Measurements from ENCODE around the gene NUDT8. TPM values are rescaled to one million over a fixed set of nuclear protein-coding genes. Genes with fewer than 3 reads are reported as not detected.
A peak's percentile ranks its signal among the peaks of the same experiment; 100 is the strongest.

Gene NUDT8
- total and polyA plus RNA-seq, 2 of the 8 experiments (the other 6 are each of a cell fraction or from before 2014, with no cell fraction given): 7.2 to 8.3 TPM

DNA sequence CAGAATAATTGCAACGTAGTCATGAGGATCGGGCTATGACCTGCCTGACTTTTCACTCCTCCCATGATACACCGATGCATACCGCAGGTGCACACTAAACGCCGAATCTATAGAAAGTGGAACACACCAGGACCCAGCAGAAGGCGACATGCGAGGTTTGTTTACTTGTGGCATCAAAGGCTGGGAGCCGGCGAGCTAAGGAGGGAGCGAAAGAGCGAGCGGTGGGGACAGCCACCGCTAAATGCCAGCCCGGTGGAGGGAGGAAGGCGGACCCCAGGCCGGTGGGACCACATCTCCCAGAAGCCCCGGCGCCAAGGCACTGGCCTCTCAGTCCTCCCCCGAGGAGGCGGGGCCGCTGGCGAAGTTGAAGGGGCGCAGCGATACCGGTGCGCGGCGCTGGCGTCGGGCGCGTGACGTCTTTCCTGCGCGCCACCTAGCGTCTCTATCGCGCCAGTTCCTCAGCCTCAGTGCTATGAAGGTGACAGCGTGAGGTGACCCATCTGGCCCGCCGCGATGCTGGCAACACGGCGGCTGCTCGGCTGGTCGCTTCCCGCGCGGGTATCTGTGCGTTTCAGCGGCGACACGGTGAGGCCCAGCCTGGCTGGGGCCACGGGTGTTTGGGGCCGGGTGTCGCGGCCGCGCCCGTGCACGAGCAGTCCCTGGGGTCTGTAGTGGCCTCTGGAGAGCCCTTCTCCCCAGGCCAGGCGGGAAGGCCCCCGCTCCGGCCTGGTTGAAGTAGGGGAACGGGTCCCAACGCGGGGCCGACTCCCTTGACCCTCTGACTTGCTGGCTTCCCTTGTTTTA is 23.0 kb downstream of the NUDT8 start, which contains the start of gene NDUFV1:
Gene NDUFV1 (plus strand): TSS at position 445 of the 804 bp plus-strand sequence. CDS start 69 bp downstream, at position 514.
- peaks cover 0 to 2% of the 10 kb centered on the region in 2 experiments for H4K20me1 ChIP-seq (replicated peaks in 1 of 2; ENCODE audit: control insufficient read depth in 1 of 2, insufficient read depth in 2 of 2, low read length in 2 of 2)
- no peak within 1 kb of the TSS for H3K14ac ChIP-seq (ENCODE audit: insufficient read length)
- FAIRE-seq: no peak
- no peak within 1 kb of the TSS for H2AFZ ChIP-seq (ENCODE audit: low read length)
- peaks cover 0 to 8% of the 10 kb centered on the region in 2 experiments; a peak in 1 of 4 replicates for H3K79me2 ChIP-seq (ENCODE audit: control insufficient read depth in 1 of 2, insufficient read depth in 2 of 2, low read length in 2 of 2)
- peak within 1 kb of the TSS; percentile 19; the same call in 1 of the 2 replicates for H3K18ac ChIP-seq (ENCODE audit: extremely low read depth, low read length)
- peaks cover 0 to 4% (median 0%) of the 10 kb centered on the region in 4 experiments; a peak in 2 of 7 replicates for H3K27me3 ChIP-seq (replicated peaks in 1 of 4; ENCODE audit: control insufficient read depth in 3 of 4, extremely low read depth in 1 of 4, insufficient read depth in 3 of 4, low read length in 3 of 4)
- H3K4ac ChIP-seq (replicated peaks; ENCODE audit: insufficient read length, low read depth, low read length): no peak within 1 kb of the TSS
- H2BK5ac ChIP-seq (ENCODE audit: low read depth, low read length): no peak within 1 kb of the TSS; the same call in 1 of the 2 replicates
- H3K27ac ChIP-seq (ENCODE audit: low read depth, low read length): no peak within 1 kb of the TSS
- H3K9me3 ChIP-seq (ENCODE audit: insufficient read depth in 2 of 2, low read depth in 1 of 2, low read length in 1 of 2): no peaks in the 10 kb centered on the region
- peak within 1 kb of the TSS; percentile 17 for H3K56ac ChIP-seq (replicated peaks; ENCODE audit: insufficient read length, low read depth, low read length)
- H4K8ac ChIP-seq (ENCODE audit: extremely low read depth, insufficient read depth, low read length): no peak within 1 kb of the TSS; the same call in 1 of the 2 replicates
- peak within 1 kb of the TSS; percentile 68 for H2BK12ac ChIP-seq (ENCODE audit: low read depth, low read length)
- H3K4me3 ChIP-seq (ENCODE audit: extremely low read depth in 1 of 4, insufficient read depth in 2 of 4, low read depth in 3 of 4, low read length in 4 of 4): peak within 1 kb of the TSS; percentile 48 to 94 (median 76)
- no peaks in the 10 kb centered on the region for H3K79me1 ChIP-seq (ENCODE audit: low read depth, low read length)
- peaks cover 9% of the 10 kb centered on the region; the same call in 1 of the 2 replicates for H3K23me2 ChIP-seq (ENCODE audit: low read depth, low read length)
- peak in 1 of 2 experiments; percentile 95 for DNase-seq (ENCODE audit: low read depth in 1 of 2, low spot score in 2 of 2)
- H3K4me2 ChIP-seq (ENCODE audit: insufficient read depth in 1 of 2, low read depth in 2 of 2, low read length in 2 of 2): peak within 1 kb of the TSS; percentile 64 to 98
- 0 out of 2 replicates have a peak within 1 kb of the TSS, but pooled peaks have one; percentile 13 for H2BK20ac ChIP-seq (ENCODE audit: low read length)
- no peak within 1 kb of the TSS for H3K23ac ChIP-seq (ENCODE audit: insufficient read length)
- peak within 1 kb of the TSS; percentile 36 for H4K91ac ChIP-seq (replicated peaks; ENCODE audit: insufficient read length, low read length)
- peaks cover 5 to 27% (median 17%) of the 10 kb centered on the region in 4 experiments; a peak in 6 of 7 replicates for H3K4me1 ChIP-seq (replicated peaks in 1 of 4; ENCODE audit: control insufficient read depth in 3 of 4, insufficient read depth in 4 of 4, low read length in 3 of 4)
- peak within 1 kb of the TSS in 3 of 4 experiments; percentile 56 to 63 (median 63); a peak in 6 of 7 replicates for H3K9ac ChIP-seq (replicated peaks in 1 of 4; ENCODE audit: extremely low read depth in 1 of 4, low read depth in 3 of 4, low read length in 3 of 4)
- H2BK15ac ChIP-seq (ENCODE audit: low read length): peak within 1 kb of the TSS; percentile 92; the same call in 1 of the 2 replicates
- ChIA-PET POLR2A (ENCODE audit: partially characterized antibody) (interaction anchor here (1.2 to 2.8 kb wide), 7 partner anchors 9 to 23 kb away, joined by 5 to 25 read pairs (median 11); partner anchors contain the start of gene GSTP1), CTCF (ENCODE audit: partially characterized antibody) (interaction anchor here (1.0 to 1.6 kb wide), 2 partner anchors 8 to 59 kb away, joined by 3 to 15 read pairs; no protein-coding TSS in a partner anchor)
- peaks cover 5 to 15% (median 8%) of the 10 kb centered on the region in 4 experiments; a peak in 6 of 8 replicates for H3K36me3 ChIP-seq (ENCODE audit: control insufficient read depth in 2 of 4, insufficient read depth in 4 of 4, low read length in 3 of 4)
- H2BK120ac ChIP-seq (replicated peaks; ENCODE audit: low read depth, low read length): no peak within 1 kb of the TSS
- 3% methylated on average over 69 of the region's 69 CpGs; no CpG with 5 or more reads in 1 of the 2 experiments for WGBS, 2 experiments (ENCODE audit: extremely low coverage in 1 of 2, insufficient coverage in 1 of 2, insufficient read length in 1 of 2, insufficient replicate concordance in 2 of 2, low coverage in 1 of 2, low lambda C conversion rate in 2 of 2, missing lambda C conversion rate in 1 of 2)
- no peak within 1 kb of the TSS for H4K5ac ChIP-seq (ENCODE audit: insufficient read length, low read depth, low read length)
- H2AK5ac ChIP-seq (ENCODE audit: low read depth, low read length): no peak within 1 kb of the TSS
- TF ChIP-seq GTF2F1 (IDR thresholded peaks at IDR 0.05; ENCODE audit: borderline replicate concordance, low read depth, low read length) (no peak), RBBP5 (IDR thresholded peaks at IDR 0.05; ENCODE audit: borderline replicate concordance, low read depth, low read length) (peak; percentile 78; the same call in 1 of the 2 replicates), HDAC2 (IDR thresholded peaks at IDR 0.05; ENCODE audit: borderline replicate concordance in 1 of 2, low read depth in 2 of 2, low read length in 2 of 2) (peak in 1 of 2 experiments; percentile 71; a peak in 1 of 4 replicates), RXRA (IDR thresholded peaks at IDR 0.05; ENCODE audit: insufficient read depth, low read depth, low read length) (no peak)
